Tibial artery (tissue), 4 donors: ENCODE data around the gene KRT14.
A peak's percentile ranks its signal among the peaks of the same experiment; 100 is the strongest.

Source experiments
- DNase-seq, 2 donors: peaks; one replicate each; pipeline ENCODE4 v3.0.0-alpha.2; 2019
- H3K27ac ChIP-seq, 2 donors: fragments of 200-600 bp; sonication (generic) in 1 of 2; 1 replicate in 1 of 2; 2 replicates in 1 of 2; pipeline ENCODE4 v1.5.1; 2018 to 2019; ENCODE audit warnings: mild to moderate bottlenecking in 1 of 2
- H3K27me3 ChIP-seq, 2 donors: fragments of 200-600 bp; sonication (generic) in 1 of 2; one replicate each; pipeline versions ENCODE4 v1.5.1 to v1.6.0; 2016 to 2019
- H3K36me3 ChIP-seq, 3 donors: fragments of 200-600 bp; sonication (generic) in 2 of 3; one replicate each; pipeline ENCODE4 v1.5.1; 2016 to 2019; ENCODE audit warnings: mild to moderate bottlenecking in 2 of 3
- H3K4me1 ChIP-seq, 4 donors: fragments of 200-600 bp; sonication (generic) in 2 of 4; 1 replicate in 3 of 4; 2 replicates in 1 of 4; pipeline ENCODE4 v1.5.1; 2016 to 2019
- H3K4me3 ChIP-seq, 2 donors: fragments of 200-600 bp; sonication (generic) in 1 of 2; 1 replicate in 1 of 2; 2 replicates in 1 of 2; pipeline ENCODE4 v1.5.1; 2018 to 2019; ENCODE audit warnings: mild to moderate bottlenecking in 2 of 2
- H3K9me3 ChIP-seq, 3 donors: fragments of 200-600 bp; sonication (generic) in 1 of 3; one replicate each; pipeline ENCODE4 v1.5.1; 2016 to 2019
- intact Hi-C: fragments of 100-400 bp; cut with DNase I; formaldehyde crosslinking; loops from one replicate; pipeline ENCODE4 v1.15.0; 2023; ENCODE audit warnings: low total_unique reads
- TF ChIP-seq, protein P1 (sequence below), 2 experiments: fragments of 200-600 bp in 1 of 2; fragments of 450-650 bp in 1 of 2; IDR thresholded peaks; one replicate each; pipeline ENCODE4 v1.5.1; 2017 to 2019; ENCODE audit warnings: antibody characterized with exemption in 2 of 2, mild to moderate bottlenecking in 1 of 2, moderate library complexity in 1 of 2

The KRT14 gene

GRCh38 chr17:41551365-41551764, 35.3 kb downstream of the KRT14 start:
- H3K9me3 ChIP-seq: no peaks in the 10 kb centered on the region
- DNase-seq: no peak
- intact Hi-C loops: loop anchor here (5.0 kb wide), 1 partner anchor 644 kb away; no protein-coding TSS in a partner anchor

GRCh38 chr17:41549596-41550039, 37.1 kb downstream of the KRT14 start:
- TF ChIP-seq, protein P1, sequence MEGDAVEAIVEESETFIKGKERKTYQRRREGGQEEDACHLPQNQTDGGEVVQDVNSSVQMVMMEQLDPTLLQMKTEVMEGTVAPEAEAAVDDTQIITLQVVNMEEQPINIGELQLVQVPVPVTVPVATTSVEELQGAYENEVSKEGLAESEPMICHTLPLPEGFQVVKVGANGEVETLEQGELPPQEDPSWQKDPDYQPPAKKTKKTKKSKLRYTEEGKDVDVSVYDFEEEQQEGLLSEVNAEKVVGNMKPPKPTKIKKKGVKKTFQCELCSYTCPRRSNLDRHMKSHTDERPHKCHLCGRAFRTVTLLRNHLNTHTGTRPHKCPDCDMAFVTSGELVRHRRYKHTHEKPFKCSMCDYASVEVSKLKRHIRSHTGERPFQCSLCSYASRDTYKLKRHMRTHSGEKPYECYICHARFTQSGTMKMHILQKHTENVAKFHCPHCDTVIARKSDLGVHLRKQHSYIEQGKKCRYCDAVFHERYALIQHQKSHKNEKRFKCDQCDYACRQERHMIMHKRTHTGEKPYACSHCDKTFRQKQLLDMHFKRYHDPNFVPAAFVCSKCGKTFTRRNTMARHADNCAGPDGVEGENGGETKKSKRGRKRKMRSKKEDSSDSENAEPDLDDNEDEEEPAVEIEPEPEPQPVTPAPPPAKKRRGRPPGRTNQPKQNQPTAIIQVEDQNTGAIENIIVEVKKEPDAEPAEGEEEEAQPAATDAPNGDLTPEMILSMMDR (IDR thresholded peaks at IDR 0.05): no peak
- no peak overlapping the region for H3K27ac ChIP-seq
- H3K36me3 ChIP-seq: no peaks in the 10 kb centered on the region
- no peak for DNase-seq
- no peaks in the 10 kb centered on the region for H3K9me3 ChIP-seq
- intact Hi-C loops: loop anchor here (5.0 kb wide), 3 partner anchors 98 to 642 kb away; no protein-coding TSS in a partner anchor
- peaks cover 0 to 28% (median 25%) of the 10 kb centered on the region in 4 donors for H3K4me1 ChIP-seq
- no peak overlapping the region for H3K4me3 ChIP-seq
- H3K27me3 ChIP-seq: no peaks in the 10 kb centered on the region

More at GRCh38 chr17:41551365-41551764, 35.3 kb downstream of the KRT14 start:
- Histone ChIP-seq H3K4me3 (no peak overlapping the region), H3K27me3 (peaks cover 0 to 1% of the 10 kb centered on the region in 2 donors), H3K27ac (no peak overlapping the region), H3K36me3 (no peaks in the 10 kb centered on the region), H3K4me1 (peaks cover 0 to 28% (median 25%) of the 10 kb centered on the region in 4 donors)
- TF ChIP-seq, protein P1 (IDR thresholded peaks at IDR 0.05): no peak

DNA sequence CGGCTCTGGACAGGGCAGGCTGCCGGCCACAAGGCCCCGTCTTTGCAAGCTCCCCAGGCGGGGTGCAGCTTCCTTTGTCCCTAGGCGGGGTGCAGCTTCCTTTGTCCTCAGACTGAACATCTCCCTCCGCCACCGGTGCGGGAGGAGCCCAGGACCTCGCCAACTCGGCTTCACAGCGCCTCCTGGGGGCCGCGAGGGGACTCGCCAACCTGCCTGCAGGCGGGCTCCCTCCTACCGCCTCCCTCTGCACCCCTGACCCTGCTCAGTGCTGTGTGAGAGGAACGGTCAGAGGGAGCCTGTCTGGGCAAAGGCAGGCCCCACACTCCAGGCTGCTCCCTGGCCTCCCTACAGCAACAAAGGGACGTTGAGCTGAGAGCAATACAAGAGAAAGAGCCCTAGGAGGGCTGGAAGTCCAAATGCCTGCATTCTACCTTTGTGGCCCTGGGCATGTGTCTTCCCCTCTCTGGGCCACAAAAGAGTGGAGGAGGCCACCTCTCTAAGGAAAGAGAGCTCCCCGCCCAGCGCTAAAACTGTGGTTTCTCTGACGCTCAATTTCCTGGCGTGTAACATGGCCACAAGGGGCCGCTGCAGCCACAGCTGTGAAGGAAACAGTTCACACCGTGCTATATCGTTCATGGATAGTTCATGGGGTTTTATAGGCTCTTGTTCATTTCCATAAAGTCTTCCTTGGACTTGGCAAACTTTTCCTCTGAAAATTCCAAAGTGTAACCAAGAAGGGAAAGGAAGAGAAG, 37.7 kb downstream of the KRT14 start:
- Histone ChIP-seq H3K27me3 (no peaks in the 10 kb centered on the region), H3K36me3 (no peaks in the 10 kb centered on the region), H3K27ac (peak overlapping the region; percentile 61 to 62), H3K4me1 (peaks cover 0 to 28% (median 25%) of the 10 kb centered on the region in 4 donors), H3K9me3 (no peaks in the 10 kb centered on the region), H3K4me3 (peak overlapping the region; percentile 4 to 23)
- peak; percentile 84 to 87 for DNase-seq
- TF ChIP-seq, protein P1 (IDR thresholded peaks at IDR 0.05): peak; percentile 84 to 90
- intact Hi-C loops: loop anchor here (5.0 kb wide), 2 partner anchors 98 to 113 kb away; no protein-coding TSS in a partner anchor

DNA sequence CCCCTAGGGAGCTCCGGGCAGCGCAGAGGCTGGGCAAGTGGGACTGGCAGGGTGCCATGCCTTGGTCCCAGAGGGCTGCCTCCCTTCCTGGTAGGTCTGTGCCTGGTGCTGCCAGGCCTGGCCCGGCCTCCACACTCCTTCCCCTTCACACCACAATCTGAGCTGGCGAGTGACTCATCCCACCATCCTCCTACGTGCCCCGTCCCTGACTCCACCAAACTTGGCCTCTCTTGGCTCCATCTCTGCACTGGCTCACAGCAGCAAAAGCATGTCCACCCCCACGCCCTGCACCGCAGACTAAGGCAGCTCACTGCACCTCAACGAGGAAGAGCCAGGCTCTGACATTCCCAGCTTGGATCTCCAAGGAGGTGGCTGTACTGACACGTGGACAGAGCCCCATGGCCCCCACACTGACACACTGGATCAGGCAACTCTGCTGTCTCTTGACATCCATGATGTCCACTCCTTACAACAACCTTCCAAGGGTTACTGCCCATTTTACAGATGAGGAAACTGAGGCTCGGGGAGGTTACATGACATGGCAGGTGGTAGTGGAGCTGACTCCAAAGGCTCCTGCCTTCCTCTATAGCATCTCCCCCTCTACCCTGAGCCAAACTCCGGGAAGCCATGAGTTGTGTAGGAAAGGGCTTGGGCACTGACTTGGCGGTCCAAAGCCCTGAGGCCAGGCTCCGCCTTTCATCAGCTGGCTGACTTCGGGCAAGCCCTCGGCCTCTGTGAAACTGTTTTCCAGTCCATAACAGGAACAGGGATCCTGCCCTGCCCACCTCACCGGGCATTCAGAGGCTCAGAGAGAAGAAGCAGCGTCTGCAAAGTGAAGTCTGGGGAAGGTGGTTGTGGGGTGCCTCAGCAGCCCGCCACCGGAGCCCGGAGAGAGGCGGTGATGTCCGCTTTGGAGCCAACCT, 38.5 kb downstream of the KRT14 start:
- peak overlapping the region; percentile 4 to 23 for H3K4me3 ChIP-seq
- peaks cover 0 to 28% (median 25%) of the 10 kb centered on the region in 4 donors for H3K4me1 ChIP-seq
- no peaks in the 10 kb centered on the region for H3K27me3 ChIP-seq
- peak overlapping the region; percentile 61 to 62 for H3K27ac ChIP-seq
- peak; percentile 64 to 94 for DNase-seq
- no peaks in the 10 kb centered on the region for H3K36me3 ChIP-seq
- intact Hi-C loops: loop anchor here (5.0 kb wide), 2 partner anchors 99 to 114 kb away; no protein-coding TSS in a partner anchor
- TF ChIP-seq, protein P1 (IDR thresholded peaks at IDR 0.05): no peak
- no peaks in the 10 kb centered on the region for H3K9me3 ChIP-seq

DNA sequence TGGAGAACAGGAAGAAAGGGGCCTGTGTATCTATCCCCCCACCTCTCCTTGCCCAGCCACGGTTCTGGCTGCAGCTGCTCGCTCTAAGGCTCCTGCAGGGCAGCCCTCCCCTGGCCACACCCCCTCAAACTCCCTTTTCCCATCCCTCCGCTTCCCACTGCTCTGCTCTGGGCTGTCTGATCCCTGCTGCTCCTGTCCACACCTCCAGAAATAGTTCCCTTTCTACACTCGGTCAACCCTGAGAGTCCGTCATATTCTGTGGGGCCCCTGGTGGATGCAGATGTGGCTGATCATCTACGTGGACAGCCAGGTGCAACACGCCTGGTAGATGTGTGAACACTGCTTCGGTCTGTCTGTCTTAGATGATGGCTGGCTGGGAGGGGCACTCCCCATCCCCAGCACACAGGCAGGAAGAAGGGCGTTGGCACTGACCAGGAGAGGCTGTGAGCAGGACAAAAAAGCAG, 39.3 kb downstream of the KRT14 start:
- H3K4me3 ChIP-seq: no peak overlapping the region
- no peaks in the 10 kb centered on the region for H3K36me3 ChIP-seq
- no peaks in the 10 kb centered on the region for H3K27me3 ChIP-seq
- H3K9me3 ChIP-seq: no peaks in the 10 kb centered on the region
- intact Hi-C loops: loop anchor here (5.0 kb wide), 2 partner anchors 100 to 115 kb away; no protein-coding TSS in a partner anchor
- peaks cover 0 to 28% (median 25%) of the 10 kb centered on the region in 4 donors for H3K4me1 ChIP-seq
- TF ChIP-seq, protein P1 (IDR thresholded peaks at IDR 0.05): no peak
- peak overlapping the region; percentile 61 to 62 for H3K27ac ChIP-seq
- DNase-seq: no peak
